HAP-1 (cell line): ENCODE measurements around the gene CDK15.

Experiments
- DNase-seq, 2 experiments: peaks; one replicate each; pipeline ENCODE4 v3.0.0-alpha.2; 2016 to 2020; ENCODE audit warnings: low spot score in 2 of 2
- H3K27me3 ChIP-seq: fragments of 250-450 bp; sonication (Bioruptor Pico); 2 replicates; pipeline ENCODE4 v1.5.1; 2020; ENCODE audit warnings: low read depth, mild to moderate bottlenecking, moderate library complexity
- H3K36me3 ChIP-seq: fragments of 250-450 bp; sonication (Bioruptor Pico); replicated peaks from 2 replicates; pipeline ENCODE4 v1.5.1; 2020; ENCODE audit warnings: mild to moderate bottlenecking
- H3K4me1 ChIP-seq: fragments of 250-450 bp; sonication (Bioruptor Pico); 2 replicates; pipeline ENCODE4 v1.5.1; 2020; ENCODE audit warnings: mild to moderate bottlenecking
- H3K4me3 ChIP-seq: fragments of 250-450 bp; sonication (Bioruptor Pico); 2 replicates; pipeline ENCODE4 v1.5.1; 2020; ENCODE audit warnings: mild to moderate bottlenecking, moderate library complexity
- H3K9me3 ChIP-seq: fragments of 250-450 bp; sonication (Bioruptor Pico); 2 replicates; pipeline ENCODE4 v1.5.1; 2020; ENCODE audit warnings: mild to moderate bottlenecking, moderate library complexity
- in situ Hi-C: fragments of 300-500 bp; cut with MboI; formaldehyde crosslinking; loops from 3 replicates; pipeline ENCODE4 v1.14.3; 2020; ENCODE audit warnings: low sequenced_read_pairs, inconsistent platforms, mixed read lengths

The CDK15 gene

GRCh38 chr2:201900362-201900761 is 94.0 kb downstream of the CDK15 start:
- H3K9me3 ChIP-seq, result no peaks in the 10 kb centered on the region
- no peaks in the 10 kb centered on the region for H3K27me3 ChIP-seq
- no peaks in the 10 kb centered on the region for H3K36me3 ChIP-seq
- no peaks in the 10 kb centered on the region for H3K4me1 ChIP-seq
- in situ Hi-C loops, result no loop called here
- no peak for DNase-seq
- no peak overlapping the region for H3K4me3 ChIP-seq

- no peaks in the 10 kb centered on the region for H3K27me3 ChIP-seq
- in situ Hi-C loops, result no loop called here
- DNase-seq, result peak in 1 of 2 experiments; percentile 43
Observed at GRCh38 chr2:201901786-201902185, 95.4 kb downstream of the CDK15 start.

GRCh38 chr2:201904538-201905420 is 98.4 kb downstream of the CDK15 start:
- in situ Hi-C loops, result no loop called here
- no peak for DNase-seq

More at GRCh38 chr2:201901786-201902185, 95.4 kb downstream of the CDK15 start:
- Histone ChIP-seq H3K4me1 (no peaks in the 10 kb centered on the region), H3K36me3 (no peaks in the 10 kb centered on the region), H3K4me3 (no peak overlapping the region), H3K9me3 (no peaks in the 10 kb centered on the region)

GRCh38 chr2:201906777-201907562 is 100.6 kb downstream of the CDK15 start:
- no peaks in the 10 kb centered on the region for H3K4me1 ChIP-seq
- H3K9me3 ChIP-seq, result no peaks in the 10 kb centered on the region
- in situ Hi-C loops, result no loop called here
- H3K27me3 ChIP-seq, result no peaks in the 10 kb centered on the region
- DNase-seq, result no peak
- no peaks in the 10 kb centered on the region for H3K36me3 ChIP-seq
- no peak overlapping the region for H3K4me3 ChIP-seq

More at GRCh38 chr2:201904538-201905420, 98.4 kb downstream of the CDK15 start:
- Histone ChIP-seq H3K36me3 (no peaks in the 10 kb centered on the region), H3K4me1 (no peaks in the 10 kb centered on the region), H3K9me3 (no peaks in the 10 kb centered on the region), H3K4me3 (no peak overlapping the region), H3K27me3 (no peaks in the 10 kb centered on the region)

- no peak overlapping the region for H3K4me3 ChIP-seq
- no peak for DNase-seq
- in situ Hi-C loops, result no loop called here
- H3K9me3 ChIP-seq, result no peaks in the 10 kb centered on the region
- no peaks in the 10 kb centered on the region for H3K4me1 ChIP-seq
- H3K36me3 ChIP-seq, result no peaks in the 10 kb centered on the region
- no peaks in the 10 kb centered on the region for H3K27me3 ChIP-seq
Observed at GRCh38 chr2:201907563-201907881, 101.2 kb downstream of the CDK15 start.

GRCh38 chr2:201908901-201909300 is 102.6 kb downstream of the CDK15 start:
- no peaks in the 10 kb centered on the region for H3K9me3 ChIP-seq
- no peaks in the 10 kb centered on the region for H3K27me3 ChIP-seq
- in situ Hi-C loops, result no loop called here
- H3K36me3 ChIP-seq, result no peaks in the 10 kb centered on the region
- DNase-seq, result no peak
- H3K4me3 ChIP-seq, result no peak overlapping the region
- no peaks in the 10 kb centered on the region for H3K4me1 ChIP-seq

- H3K4me3 ChIP-seq, result no peak overlapping the region
- no peaks in the 10 kb centered on the region for H3K4me1 ChIP-seq
- no peak for DNase-seq
- in situ Hi-C loops, result no loop called here
- no peaks in the 10 kb centered on the region for H3K27me3 ChIP-seq
- H3K36me3 ChIP-seq, result no peaks in the 10 kb centered on the region
- H3K9me3 ChIP-seq, result no peaks in the 10 kb centered on the region
Observed at GRCh38 chr2:201909348-201909747, 103.0 kb downstream of the CDK15 start.

- no peaks in the 10 kb centered on the region for H3K4me1 ChIP-seq
- H3K27me3 ChIP-seq, result no peaks in the 10 kb centered on the region
- in situ Hi-C loops, result no loop called here
- H3K36me3 ChIP-seq, result no peaks in the 10 kb centered on the region
- no peak overlapping the region for H3K4me3 ChIP-seq
- H3K9me3 ChIP-seq, result no peaks in the 10 kb centered on the region
- DNase-seq, result no peak
Observed at GRCh38 chr2:201909961-201910361, 103.6 kb downstream of the CDK15 start.

- in situ Hi-C loops, result no loop called here
- Histone ChIP-seq H3K27me3 (no peaks in the 10 kb centered on the region), H3K4me1 (no peaks in the 10 kb centered on the region), H3K9me3 (no peaks in the 10 kb centered on the region), H3K4me3 (no peak overlapping the region), H3K36me3 (no peaks in the 10 kb centered on the region)
- no peak for DNase-seq
Observed at GRCh38 chr2:201911372-201911771, 105.0 kb downstream of the CDK15 start.

- H3K9me3 ChIP-seq, result no peaks in the 10 kb centered on the region
- no peaks in the 10 kb centered on the region for H3K27me3 ChIP-seq
- in situ Hi-C loops, result no loop called here
- no peak for DNase-seq
- H3K4me3 ChIP-seq, result no peak overlapping the region
- H3K4me1 ChIP-seq, result no peaks in the 10 kb centered on the region
- H3K36me3 ChIP-seq, result no peaks in the 10 kb centered on the region
Observed at GRCh38 chr2:201913201-201913600, 106.9 kb downstream of the CDK15 start.

GRCh38 chr2:201915446-201915845 is 109.1 kb downstream of the CDK15 start:
- no peaks in the 10 kb centered on the region for H3K9me3 ChIP-seq
- DNase-seq, result no peak
- H3K36me3 ChIP-seq, result no peaks in the 10 kb centered on the region
- no peaks in the 10 kb centered on the region for H3K4me1 ChIP-seq
- no peak overlapping the region for H3K4me3 ChIP-seq
- no peaks in the 10 kb centered on the region for H3K27me3 ChIP-seq
- in situ Hi-C loops, result no loop called here

- no peak for DNase-seq
- no peak overlapping the region for H3K4me3 ChIP-seq
Observed at GRCh38 chr2:201916565-201916964, 110.2 kb downstream of the CDK15 start.

GRCh38 chr2:201918616-201919307 is 112.4 kb downstream of the CDK15 start:
- in situ Hi-C loops, result no loop called here
- Histone ChIP-seq H3K36me3 (no peaks in the 10 kb centered on the region), H3K9me3 (no peaks in the 10 kb centered on the region), H3K27me3 (no peaks in the 10 kb centered on the region), H3K4me3 (no peak overlapping the region), H3K4me1 (no peaks in the 10 kb centered on the region)
- no peak for DNase-seq

More at GRCh38 chr2:201916565-201916964, 110.2 kb downstream of the CDK15 start:
- no peaks in the 10 kb centered on the region for H3K9me3 ChIP-seq
- no peaks in the 10 kb centered on the region for H3K4me1 ChIP-seq
- in situ Hi-C loops, result no loop called here
- no peaks in the 10 kb centered on the region for H3K36me3 ChIP-seq
- H3K27me3 ChIP-seq, result no peaks in the 10 kb centered on the region

GRCh38 chr2:201919308-201919634 is 112.9 kb downstream of the CDK15 start:
- no peak for DNase-seq
- H3K4me1 ChIP-seq, result no peaks in the 10 kb centered on the region
- in situ Hi-C loops, result no loop called here

More at GRCh38 chr2:201919308-201919634, 112.9 kb downstream of the CDK15 start:
- no peaks in the 10 kb centered on the region for H3K36me3 ChIP-seq
- H3K9me3 ChIP-seq, result no peaks in the 10 kb centered on the region
- no peak overlapping the region for H3K4me3 ChIP-seq
- H3K27me3 ChIP-seq, result no peaks in the 10 kb centered on the region
